ENCODE data around the gene AMN. TPM values are rescaled to one million over a fixed set of nuclear protein-coding genes. Genes with fewer than 3 reads are reported as not detected.

Gene AMN
- total RNA-seq, 2 experiments from 2014 or later: 0.35 to 5.6 TPM

DNA sequence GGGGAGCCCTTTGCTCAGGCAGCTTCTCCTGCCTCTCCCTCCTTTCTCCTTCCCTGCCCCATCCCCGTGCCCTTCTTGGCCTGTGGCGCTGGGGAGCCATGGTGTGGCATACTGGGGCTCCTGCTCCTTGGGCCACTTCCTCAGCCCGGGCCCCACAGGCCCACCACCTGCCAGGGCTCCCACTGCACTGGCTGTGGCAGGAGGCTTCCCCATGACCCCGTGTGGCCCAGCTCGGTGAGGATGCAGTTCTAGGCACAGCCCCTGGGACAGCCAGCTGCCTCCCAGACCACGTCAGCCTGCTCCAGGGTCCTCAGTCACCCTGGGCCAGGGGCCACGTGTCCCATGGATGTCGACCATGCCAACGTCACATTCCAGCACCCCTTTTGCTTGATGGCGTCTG, 13.0 kb upstream of the AMN start:
- Histone ChIP-seq H3K27ac (ENCODE audit: low read depth, low read length, poor library complexity, severe bottlenecking) (no peak overlapping the region), H2AFZ (ENCODE audit: low read length) (no peak overlapping the region), H3K4me1 (ENCODE audit: insufficient read depth, low read length, poor library complexity, severe bottlenecking) (peaks cover 8% of the 10 kb centered on the region), H3K4me2 (ENCODE audit: low read length) (no peak overlapping the region), H3K4me3 (ENCODE audit: low read depth, low read length, poor library complexity, severe bottlenecking) (no peak overlapping the region), H3K9me2 (ENCODE audit: insufficient read depth, low read length) (no peaks in the 10 kb centered on the region), H4K20me1 (ENCODE audit: insufficient read depth, low read length) (no peaks in the 10 kb centered on the region), H3K36me3 (ENCODE audit: insufficient read depth, low read length) (no peaks in the 10 kb centered on the region), H3K79me2 (ENCODE audit: insufficient read depth, low read depth, low read length) (no peaks in the 10 kb centered on the region), H3K9me3 (ENCODE audit: low read length) (no peaks in the 10 kb centered on the region)
- no peak for DNase-seq (ENCODE audit: low spot score)
- no TSS peak for BruUV-seq (replicated peaks)
- no peak for TF ChIP-seq EZH2phosphoT487 (IDR thresholded peaks at IDR 0.05; ENCODE audit: borderline replicate concordance, low read depth, low read length)
- TF ChIP-seq, protein P1, sequence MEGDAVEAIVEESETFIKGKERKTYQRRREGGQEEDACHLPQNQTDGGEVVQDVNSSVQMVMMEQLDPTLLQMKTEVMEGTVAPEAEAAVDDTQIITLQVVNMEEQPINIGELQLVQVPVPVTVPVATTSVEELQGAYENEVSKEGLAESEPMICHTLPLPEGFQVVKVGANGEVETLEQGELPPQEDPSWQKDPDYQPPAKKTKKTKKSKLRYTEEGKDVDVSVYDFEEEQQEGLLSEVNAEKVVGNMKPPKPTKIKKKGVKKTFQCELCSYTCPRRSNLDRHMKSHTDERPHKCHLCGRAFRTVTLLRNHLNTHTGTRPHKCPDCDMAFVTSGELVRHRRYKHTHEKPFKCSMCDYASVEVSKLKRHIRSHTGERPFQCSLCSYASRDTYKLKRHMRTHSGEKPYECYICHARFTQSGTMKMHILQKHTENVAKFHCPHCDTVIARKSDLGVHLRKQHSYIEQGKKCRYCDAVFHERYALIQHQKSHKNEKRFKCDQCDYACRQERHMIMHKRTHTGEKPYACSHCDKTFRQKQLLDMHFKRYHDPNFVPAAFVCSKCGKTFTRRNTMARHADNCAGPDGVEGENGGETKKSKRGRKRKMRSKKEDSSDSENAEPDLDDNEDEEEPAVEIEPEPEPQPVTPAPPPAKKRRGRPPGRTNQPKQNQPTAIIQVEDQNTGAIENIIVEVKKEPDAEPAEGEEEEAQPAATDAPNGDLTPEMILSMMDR (conservative IDR thresholded peaks at IDR 0.05; ENCODE audit: low read length): no peak
- ChIA-PET POLR2A (no interaction called here), CTCF (ENCODE audit: unreplicated experiment) (no interaction called here)
- intact Hi-C loops (cut with micrococcal nuclease; ENCODE audit: unreplicated experiment): no loop called here

DNA sequence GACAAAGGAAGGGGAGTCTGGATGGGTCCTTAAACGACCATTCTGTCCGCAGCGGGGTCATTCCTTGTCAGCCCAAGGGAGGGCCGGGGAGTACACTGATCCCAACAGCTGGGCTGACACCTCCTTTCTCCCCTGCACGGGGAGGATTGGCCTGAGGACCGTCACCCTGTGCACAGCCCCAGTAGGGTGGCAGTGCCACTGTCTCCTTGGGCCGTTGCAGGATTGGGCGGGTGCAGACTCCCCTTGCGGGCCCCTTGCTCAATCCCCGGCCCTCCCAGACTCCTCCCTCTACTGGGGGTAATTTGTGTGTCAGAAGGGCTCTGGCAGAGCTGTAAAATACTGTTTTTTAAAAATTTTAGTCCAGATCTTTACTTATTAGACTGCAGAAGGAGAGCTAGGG, 12.6 kb upstream of the AMN start:
- DNase-seq (ENCODE audit: low spot score): no peak
- H3K27ac ChIP-seq (ENCODE audit: low read depth, low read length, poor library complexity, severe bottlenecking): no peak overlapping the region
- intact Hi-C loops (cut with micrococcal nuclease; ENCODE audit: unreplicated experiment): no loop called here
- H3K4me1 ChIP-seq (ENCODE audit: insufficient read depth, low read length, poor library complexity, severe bottlenecking): peaks cover 13% of the 10 kb centered on the region
- H3K4me2 ChIP-seq (ENCODE audit: low read length): no peak overlapping the region
- H3K9me3 ChIP-seq (ENCODE audit: low read length): no peaks in the 10 kb centered on the region
- H3K36me3 ChIP-seq (ENCODE audit: insufficient read depth, low read length): no peaks in the 10 kb centered on the region
- TF ChIP-seq, protein P1 (conservative IDR thresholded peaks at IDR 0.05; ENCODE audit: low read length): no peak
- no peak for TF ChIP-seq EZH2phosphoT487 (IDR thresholded peaks at IDR 0.05; ENCODE audit: borderline replicate concordance, low read depth, low read length)
- ChIA-PET POLR2A (interaction anchor here (0.6 kb wide), 1 partner anchor 256 kb away, joined by 3 read pairs; no protein-coding TSS in a partner anchor), CTCF (ENCODE audit: unreplicated experiment) (no interaction called here)
- H3K9me2 ChIP-seq (ENCODE audit: insufficient read depth, low read length): no peaks in the 10 kb centered on the region
- peaks cover 4% of the 10 kb centered on the region; the same call in 1 of the 2 replicates for H4K20me1 ChIP-seq (ENCODE audit: insufficient read depth, low read length)
- no peak overlapping the region for H2AFZ ChIP-seq (ENCODE audit: low read length)
- no peaks in the 10 kb centered on the region for H3K79me2 ChIP-seq (ENCODE audit: insufficient read depth, low read depth, low read length)
- BruUV-seq (replicated peaks): no TSS peak
- H3K4me3 ChIP-seq (ENCODE audit: low read depth, low read length, poor library complexity, severe bottlenecking): no peak overlapping the region

DNA sequence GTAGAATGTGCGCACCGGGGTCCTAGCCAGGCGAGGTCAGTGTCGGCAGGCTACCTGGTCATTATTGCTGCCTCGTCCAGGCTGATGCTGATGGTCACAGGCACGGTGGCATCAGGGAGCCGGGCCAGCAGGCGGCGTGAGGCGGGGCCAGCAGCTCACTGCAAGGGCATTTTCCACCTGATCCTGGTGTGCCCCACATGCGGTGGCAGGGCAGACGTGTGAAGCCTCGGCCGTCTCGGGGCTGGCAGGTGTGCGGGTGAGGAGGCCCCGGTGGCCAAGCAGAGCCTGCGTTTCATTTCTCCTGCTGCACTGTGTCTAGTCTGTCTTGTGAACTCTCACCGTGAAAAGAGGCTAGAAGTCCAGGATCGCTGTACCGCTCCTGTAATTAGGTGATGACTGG, 12.0 kb upstream of the AMN start:
- Histone ChIP-seq H3K36me3 (ENCODE audit: insufficient read depth, low read length) (no peaks in the 10 kb centered on the region), H2AFZ (ENCODE audit: low read length) (no peak overlapping the region), H3K4me3 (ENCODE audit: low read depth, low read length, poor library complexity, severe bottlenecking) (no peak overlapping the region), H3K4me2 (ENCODE audit: low read length) (no peak overlapping the region), H3K27ac (ENCODE audit: low read depth, low read length, poor library complexity, severe bottlenecking) (no peak overlapping the region), H3K9me3 (ENCODE audit: low read length) (no peaks in the 10 kb centered on the region), H3K79me2 (ENCODE audit: insufficient read depth, low read depth, low read length) (no peaks in the 10 kb centered on the region), H3K4me1 (ENCODE audit: insufficient read depth, low read length, poor library complexity, severe bottlenecking) (peaks cover 14% of the 10 kb centered on the region), H4K20me1 (ENCODE audit: insufficient read depth, low read length) (peaks cover 8% of the 10 kb centered on the region; the same call in 1 of the 2 replicates), H3K9me2 (ENCODE audit: insufficient read depth, low read length) (no peaks in the 10 kb centered on the region)
- CTCF ChIA-PET (ENCODE audit: unreplicated experiment): no interaction called here
- TF ChIP-seq, protein P1 (conservative IDR thresholded peaks at IDR 0.05; ENCODE audit: low read length): no peak
- TF ChIP-seq EZH2phosphoT487 (IDR thresholded peaks at IDR 0.05; ENCODE audit: borderline replicate concordance, low read depth, low read length): no peak
- POLR2A ChIA-PET: interaction anchor here (0.6 kb wide), 1 partner anchor 256 kb away, joined by 3 read pairs; no protein-coding TSS in a partner anchor
- DNase-seq (ENCODE audit: low spot score): no peak
- intact Hi-C loops (cut with micrococcal nuclease; ENCODE audit: unreplicated experiment): no loop called here
- no TSS peak for BruUV-seq (replicated peaks)
